DMS79 treated with DMSO at 0.1 percent for 48 hours (cell line): ENCODE measurements around the gene PRAMEF20.
"Not testable (repeated sequence)": the region's sequence is repeated elsewhere in the genome, so short reads cannot be mapped to it uniquely, and the experiment has no call there.

Experiments
- DNase-seq: peaks from one replicate; lab custom pipeline; 2025; lab: John Stamatoyannopoulos, UW

PRAMEF20 gene

DNA sequence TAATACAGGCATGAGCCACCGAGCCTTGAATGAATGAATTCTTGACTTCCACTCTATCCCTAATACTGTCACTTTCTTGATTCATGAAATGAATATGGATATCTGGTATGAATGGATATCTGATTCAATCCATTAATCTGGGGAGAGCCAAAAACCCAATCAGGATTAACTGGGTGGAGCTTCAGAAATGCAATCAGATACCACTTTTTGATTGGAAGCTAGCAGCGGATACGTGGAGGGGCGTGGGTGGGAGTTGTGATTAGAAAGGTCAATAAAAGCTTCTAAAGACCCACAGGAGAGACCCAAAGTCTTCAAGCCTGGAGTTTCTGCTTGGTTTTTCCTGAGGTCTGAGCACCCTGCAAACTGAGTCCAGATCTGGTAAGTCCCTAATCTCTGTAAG lies at the start of gene PRAMEF20:
PRAMEF20 (plus strand) TSS at position 301 of the 400 bp plus-strand sequence. CDS start 5,905 bp downstream, outside the sequence.
- not testable (repeated sequence) for DNase-seq

GRCh38 chr1:13362364-13362763 lies 47.9 kb upstream of the PRAMEF20 start:
- DNase-seq = not testable (repeated sequence)

DNA sequence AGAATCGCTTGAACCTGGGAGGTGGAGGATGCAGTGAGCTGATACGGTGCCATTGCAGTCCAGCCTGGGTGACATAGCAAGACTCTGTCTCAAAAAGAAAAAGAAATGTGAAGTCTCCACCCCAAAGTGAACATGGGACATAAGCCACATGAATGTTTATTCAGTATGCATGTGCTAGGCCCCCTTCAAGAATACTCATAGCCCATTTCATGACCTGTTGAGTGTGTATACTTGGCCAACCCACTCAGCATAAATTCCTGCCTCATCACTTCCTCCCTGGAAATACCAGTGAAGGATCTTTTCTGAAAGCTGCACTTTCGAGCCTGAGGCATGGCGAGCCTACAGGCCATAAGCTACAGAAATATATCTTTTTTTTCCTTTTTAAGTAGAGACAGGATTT lies 45.3 kb upstream of the PRAMEF20 start:
- DNase-seq = not testable (repeated sequence)

GRCh38 chr1:13366536-13366935 lies 43.7 kb upstream of the PRAMEF20 start:
- not testable (repeated sequence) for DNase-seq

- DNase-seq = not testable (repeated sequence)
These were observed 41.7 kb upstream of the PRAMEF20 start for GRCh38 chr1:13368544-13368943.

DNA sequence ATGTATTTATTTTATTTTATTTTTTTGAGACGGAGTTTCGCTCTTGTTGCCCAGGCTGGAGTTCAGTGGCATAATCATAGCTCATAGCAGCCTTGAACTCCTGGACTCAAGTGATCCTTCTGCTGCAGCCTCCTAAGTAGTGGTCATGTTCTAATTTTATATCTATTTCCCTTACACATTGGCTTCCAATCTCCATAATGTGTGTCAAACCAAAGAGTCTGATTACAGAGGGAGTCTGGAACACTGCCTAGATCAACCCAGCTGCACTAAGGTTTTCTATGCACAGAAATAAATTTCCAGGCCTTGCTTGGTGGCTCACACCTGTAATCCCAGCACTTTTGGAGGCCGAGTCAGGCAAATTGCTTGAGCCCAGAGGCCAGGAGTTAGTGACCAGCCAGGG lies 31.3 kb upstream of the PRAMEF20 start:
- not testable (repeated sequence) for DNase-seq

DNA sequence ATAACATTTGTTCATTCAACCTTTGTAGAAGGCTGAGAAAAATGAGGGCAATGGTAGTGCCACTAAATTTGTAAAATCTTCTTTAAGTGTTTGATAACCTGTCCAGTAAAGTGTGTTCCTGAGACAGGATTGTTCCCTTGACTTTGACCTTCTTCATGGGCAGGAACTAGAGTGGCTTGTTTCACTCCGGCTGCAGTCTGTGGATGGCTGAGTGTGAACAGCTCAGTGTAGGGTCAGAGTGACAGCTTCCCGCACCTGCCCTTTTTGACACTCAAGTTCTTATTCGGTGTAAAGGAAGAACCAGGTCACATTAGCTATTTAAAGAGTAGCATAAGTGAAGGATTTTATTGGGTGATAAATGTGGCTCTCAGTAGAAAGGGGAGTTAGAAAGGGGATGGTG lies 29.9 kb upstream of the PRAMEF20 start:
- not testable (repeated sequence) for DNase-seq

DNA sequence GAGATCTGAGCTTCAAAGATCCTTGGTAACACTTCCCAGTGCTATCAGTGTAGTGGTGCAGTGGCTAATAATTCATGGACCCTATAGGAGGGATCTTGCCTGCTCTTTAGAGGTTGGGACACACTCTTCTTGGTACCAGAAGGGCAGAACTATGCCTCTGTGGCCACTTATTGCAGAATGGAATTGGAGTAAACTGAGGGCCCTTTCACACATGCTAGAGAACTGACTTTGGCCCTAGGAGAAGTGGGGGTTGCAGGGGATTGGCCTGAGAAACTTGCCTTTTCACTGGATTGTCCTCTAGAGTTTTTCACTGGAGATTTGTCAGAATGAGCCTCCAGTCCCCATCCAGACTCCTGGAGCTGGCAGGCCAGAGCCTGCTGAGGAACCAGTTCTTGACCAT lies 20.9 kb upstream of the PRAMEF20 start, which contains the start of gene PRAMEF17:
PRAMEF17 (plus strand) TSS at position 301 of the 400 bp plus-strand sequence; CDS start at position 327, 26 bp downstream.
- not testable (repeated sequence) for DNase-seq

GRCh38 chr1:13393004-13393403 lies 17.2 kb upstream of the PRAMEF20 start:
- DNase-seq = not testable (repeated sequence)

DNA sequence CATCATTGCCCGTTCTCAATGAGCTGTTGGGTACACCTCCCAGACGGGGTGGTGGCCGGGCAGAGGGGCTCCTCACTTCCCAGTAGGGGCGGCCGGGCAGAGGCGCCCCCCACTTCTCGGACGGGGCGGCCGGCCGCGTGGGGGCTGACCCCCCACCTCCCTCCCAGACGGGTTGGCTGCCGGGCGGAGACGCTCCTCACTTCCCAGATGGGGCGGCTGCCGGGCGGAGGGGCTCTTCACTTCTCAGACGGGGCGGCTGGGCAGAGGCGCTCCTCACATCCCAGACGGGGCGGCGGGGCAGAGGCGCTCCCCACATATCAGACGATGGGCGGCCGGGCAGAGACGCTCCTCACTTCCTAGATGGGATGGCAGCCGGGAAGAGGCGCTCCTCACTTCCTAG lies 15.5 kb upstream of the PRAMEF20 start:
- DNase-seq = not testable (repeated sequence)

DNA sequence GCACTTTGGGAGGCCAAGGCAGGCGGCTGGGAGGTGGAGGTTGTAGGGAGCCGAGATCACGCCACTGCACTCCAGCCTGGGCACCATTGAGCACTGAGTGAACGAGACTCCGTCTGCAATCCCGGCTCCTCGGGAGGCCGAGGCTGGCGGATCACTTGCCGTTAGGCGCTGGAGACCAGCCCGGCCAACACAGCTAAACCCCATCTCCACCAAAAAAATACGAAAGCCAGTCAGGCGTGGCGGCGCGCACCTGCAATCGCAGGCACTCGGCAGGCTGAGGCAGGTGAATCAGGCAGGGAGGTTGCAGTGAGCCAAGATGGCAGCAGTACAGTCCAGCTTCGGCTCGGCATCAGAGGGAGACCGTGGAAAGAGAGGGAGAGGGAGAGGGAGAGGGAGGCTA lies 14.9 kb upstream of the PRAMEF20 start:
- not testable (repeated sequence) for DNase-seq

- DNase-seq = no peak
These were observed 2.4 kb upstream of the PRAMEF20 start for GRCh38 chr1:13407811-13408210.

DNA sequence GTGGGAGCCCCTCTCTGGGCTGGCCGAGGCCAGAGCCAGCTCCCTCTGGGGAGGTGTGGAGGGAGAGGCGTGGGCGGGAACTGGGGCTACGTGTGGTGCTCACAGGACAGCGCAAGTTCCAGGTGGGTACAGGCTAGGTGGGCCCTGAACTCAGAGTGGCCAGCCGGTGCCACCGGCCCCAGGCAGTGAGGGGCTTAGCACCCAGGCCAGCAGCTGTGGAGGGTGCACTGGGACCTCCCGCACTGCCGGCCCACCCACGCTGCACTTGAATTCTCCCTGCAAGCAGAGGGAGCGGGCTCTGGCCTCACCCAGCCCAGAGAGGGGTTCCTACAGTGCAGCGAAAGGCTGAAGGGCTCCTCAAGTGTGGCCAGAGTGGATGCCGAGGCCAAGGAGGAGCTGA lies 20.2 kb downstream of the PRAMEF20 start:
- no peak for DNase-seq

DNA sequence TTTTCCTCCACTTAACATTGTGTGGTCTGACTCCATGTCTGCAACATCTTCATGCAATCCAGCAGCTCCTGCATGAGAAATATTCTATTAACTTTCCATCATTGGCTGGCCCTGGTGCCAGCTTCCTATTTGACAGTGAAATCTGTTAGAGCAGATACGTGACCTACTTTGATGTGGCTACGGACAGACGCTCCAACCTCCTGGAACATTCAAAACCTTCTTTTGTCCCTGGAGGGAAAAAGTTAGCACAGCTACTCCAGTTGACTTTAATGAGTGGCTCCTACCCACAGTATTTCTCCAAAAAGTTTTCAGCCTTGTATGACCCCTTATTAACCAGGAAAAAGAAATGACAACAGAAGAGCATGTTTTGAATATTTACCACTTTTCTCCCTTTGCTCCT lies 22.0 kb downstream of the PRAMEF20 start:
- no peak for DNase-seq

GRCh38 chr1:13433694-13434358 lies 23.6 kb downstream of the PRAMEF20 start:
- DNase-seq = not testable (repeated sequence)

DNA sequence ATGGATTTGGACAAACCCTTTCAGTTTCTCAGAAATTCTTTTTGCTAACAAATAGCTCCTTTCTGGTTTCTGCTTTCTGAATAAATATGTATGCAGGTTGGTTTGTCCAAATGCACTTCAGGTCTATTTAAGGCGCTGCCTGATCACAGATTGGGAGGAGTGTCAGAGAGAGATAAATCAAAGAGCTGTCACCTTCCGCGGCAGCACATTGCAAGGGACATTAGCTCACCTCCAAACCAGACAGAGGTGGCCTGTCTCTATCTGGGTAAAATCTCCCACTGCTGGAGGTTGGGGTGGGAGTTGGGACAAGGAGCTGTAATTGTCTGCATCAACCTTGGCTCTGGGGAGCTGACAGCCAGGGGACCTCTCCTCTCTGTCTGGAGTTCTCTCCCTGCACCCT lies 25.2 kb downstream of the PRAMEF20 start:
- no peak for DNase-seq

DNA sequence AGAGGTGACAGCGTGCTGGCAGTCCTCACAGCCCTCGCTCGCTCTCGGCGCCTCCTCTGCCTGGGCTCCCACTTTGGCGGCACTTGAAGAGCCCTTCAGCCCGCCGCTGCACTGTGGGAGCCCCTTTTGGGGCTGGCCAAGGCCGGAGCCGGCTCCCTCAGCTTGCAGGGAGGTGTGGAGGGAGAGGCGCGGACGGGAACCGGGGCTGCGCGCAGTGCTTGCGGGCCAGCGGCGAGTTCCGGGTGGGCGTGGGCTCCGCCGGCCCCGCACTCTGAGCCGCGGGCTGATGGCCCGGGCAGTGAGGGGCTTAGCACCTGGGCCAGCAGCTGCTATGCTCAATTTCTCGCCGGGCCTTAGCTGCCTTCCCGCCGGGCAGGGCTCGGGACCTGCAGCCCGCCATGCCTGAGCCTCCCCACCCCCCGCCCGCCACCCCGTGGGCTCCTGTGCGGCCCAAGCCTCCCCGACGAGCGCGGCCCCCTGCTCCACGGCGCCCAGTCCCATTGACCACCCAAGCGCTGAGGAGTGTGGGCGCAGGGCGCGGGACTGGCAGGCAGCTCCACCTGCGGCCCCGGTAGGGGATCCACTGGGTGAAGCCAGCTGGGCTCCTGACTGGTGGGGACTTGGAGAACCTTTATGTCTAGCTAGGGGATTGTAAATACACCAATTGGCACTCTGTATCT lies 29.0 kb downstream of the PRAMEF20 start:
- not testable (repeated sequence) for DNase-seq

DNA sequence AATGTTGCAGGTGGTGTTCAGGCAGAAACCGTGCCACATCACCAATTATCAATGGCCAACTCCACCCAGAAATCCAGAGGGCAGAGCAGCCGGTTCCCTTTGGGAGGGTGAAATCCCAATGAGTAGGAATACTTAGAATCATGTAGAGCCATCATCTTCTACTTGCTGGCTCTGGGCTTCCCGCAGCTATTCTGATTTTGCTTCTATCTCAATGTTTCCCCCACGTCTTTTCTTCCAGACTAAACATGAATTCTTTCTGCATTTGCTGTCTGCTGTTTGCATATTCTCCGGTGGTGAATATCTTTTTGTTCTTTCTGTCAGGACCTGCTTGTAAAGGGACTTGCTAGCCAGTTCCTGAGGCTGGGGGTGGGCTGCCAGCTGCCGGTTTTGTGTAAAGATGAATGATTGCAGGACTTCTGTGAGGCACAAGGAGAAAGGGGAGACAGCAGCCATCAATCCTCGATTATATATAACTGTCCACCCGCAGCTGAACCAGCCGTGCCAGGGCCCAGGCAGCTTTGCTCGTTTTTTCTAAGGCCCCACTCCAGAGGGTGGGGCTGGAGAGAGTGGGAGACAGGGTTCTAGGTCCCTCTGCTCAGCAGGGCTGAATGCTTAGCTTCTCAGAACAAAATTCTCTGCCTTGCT lies 33.2 kb downstream of the PRAMEF20 start:
- DNase-seq = no peak

GRCh38 chr1:13450204-13450603 lies 40.0 kb downstream of the PRAMEF20 start:
- no peak for DNase-seq

DNA sequence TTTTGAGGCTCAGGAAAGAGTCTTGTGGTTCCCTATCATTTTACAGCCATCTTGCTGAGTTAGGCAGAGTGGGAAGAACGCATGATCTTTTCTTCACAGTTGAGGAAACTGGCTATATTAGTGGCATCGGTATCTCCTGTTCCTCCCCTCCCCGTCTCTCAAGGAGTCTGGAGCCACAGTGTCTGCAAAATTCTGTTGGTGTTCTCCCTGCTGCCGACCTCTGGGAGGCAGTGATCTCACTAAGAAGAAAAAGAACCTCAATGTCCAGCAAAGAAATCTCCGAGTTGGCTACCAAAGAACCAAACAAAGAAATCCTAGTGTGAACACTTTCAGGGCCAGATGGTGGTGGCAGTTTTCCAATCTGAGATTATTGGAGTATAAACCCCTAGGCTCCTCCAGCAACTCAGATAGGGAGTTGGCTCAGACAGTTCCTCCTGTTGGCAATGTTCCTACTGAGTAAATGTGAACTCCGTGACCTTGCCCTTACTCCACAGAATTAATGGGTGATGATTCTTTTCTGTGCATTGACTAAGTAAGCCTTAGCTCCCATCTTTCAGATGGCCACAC lies 41.2 kb downstream of the PRAMEF20 start:
- no peak for DNase-seq

DNA sequence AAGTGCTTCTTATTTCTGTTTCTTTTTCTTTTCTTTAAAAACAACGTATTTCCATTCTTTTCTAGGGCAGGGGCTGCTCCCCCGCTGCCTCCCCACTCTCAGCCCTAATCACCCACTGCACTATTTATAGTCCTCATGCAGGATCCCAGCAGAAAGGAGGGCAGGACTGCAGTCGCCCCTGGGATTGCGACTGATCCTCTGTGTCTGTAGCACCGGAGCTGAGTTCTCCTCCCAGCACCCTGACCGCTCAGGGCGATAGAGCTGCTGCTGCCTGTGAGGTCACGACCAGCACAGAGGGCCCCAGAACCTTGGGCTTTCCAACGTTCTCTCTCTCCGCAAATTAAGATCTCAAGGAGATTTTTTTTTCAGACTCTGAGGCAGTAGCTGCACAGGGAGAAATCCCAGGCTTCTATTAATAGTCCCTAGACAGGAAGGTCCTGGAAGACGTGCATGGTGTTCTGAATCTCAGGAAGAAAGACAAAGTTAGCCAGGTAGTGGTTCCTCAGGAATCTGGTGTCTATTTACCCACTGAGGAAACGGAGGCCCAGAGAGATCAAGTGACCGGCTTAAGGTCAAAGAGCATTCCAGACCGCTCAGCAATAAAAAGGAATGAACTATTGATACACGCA lies 46.8 kb downstream of the PRAMEF20 start:
- DNase-seq = no peak

DNA sequence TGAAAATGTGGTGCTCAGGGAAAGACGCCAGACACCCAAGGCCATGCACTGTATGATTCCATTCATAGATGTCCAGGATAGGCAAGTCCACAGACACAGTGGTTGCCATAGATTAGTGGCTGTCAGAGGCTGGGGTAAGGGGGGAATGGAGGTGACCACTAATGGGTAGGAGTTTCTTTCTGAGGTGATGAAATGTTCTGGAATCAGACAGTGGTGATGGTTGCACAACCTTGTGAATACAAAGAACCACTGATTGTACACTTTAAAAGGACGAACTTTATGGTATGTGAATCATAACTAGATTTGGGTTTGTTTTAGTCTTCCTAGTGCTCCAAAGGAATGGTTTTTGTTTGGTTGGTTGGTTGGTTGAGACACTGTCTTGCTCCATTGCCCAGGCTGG lies 51.7 kb downstream of the PRAMEF20 start:
- no peak for DNase-seq
